GM19452 (cell line): ENCODE data around the gene CRMP1.

ENCODE experiments used
- ATAC-seq: cut with Tn5 transposase; IDR thresholded peaks from one replicate; pipeline ENCODE4 v1.9.1; 2021; ENCODE audit not compliant: unreplicated experiment

The CRMP1 gene

GRCh38 chr4:5893004-5893580, at the start of gene CRMP1:
TSS of gene CRMP1 (minus strand) at chr4:5893086. CDS start at chr4:5892969, 117 bp downstream.
- ATAC-seq: no peak

- no peak for ATAC-seq
Observed at GRCh38 chr4:5941601-5942000, 48.7 kb upstream of the CRMP1 start.

- no peak for ATAC-seq
Observed at GRCh38 chr4:5940470-5941203, 47.8 kb upstream of the CRMP1 start.

- no peak for ATAC-seq
Observed at GRCh38 chr4:5933996-5934831, 41.3 kb upstream of the CRMP1 start.

GRCh38 chr4:5933116-5933515, 40.2 kb upstream of the CRMP1 start:
- no peak for ATAC-seq

GRCh38 chr4:5932035-5932568, 39.2 kb upstream of the CRMP1 start:
- no peak for ATAC-seq

- no peak for ATAC-seq
Observed at GRCh38 chr4:5931526-5931925, 38.6 kb upstream of the CRMP1 start.

GRCh38 chr4:5930876-5931275, 38.0 kb upstream of the CRMP1 start:
- no peak for ATAC-seq

GRCh38 chr4:5930456-5930855, 37.6 kb upstream of the CRMP1 start:
- ATAC-seq: no peak

- no peak for ATAC-seq
Observed at GRCh38 chr4:5928844-5929420, 36.0 kb upstream of the CRMP1 start.

- no peak for ATAC-seq
Observed at GRCh38 chr4:5928274-5928673, 35.4 kb upstream of the CRMP1 start.

GRCh38 chr4:5927747-5928146, 34.9 kb upstream of the CRMP1 start:
- ATAC-seq: no peak

- no peak for ATAC-seq
Observed at GRCh38 chr4:5927116-5927515, 34.2 kb upstream of the CRMP1 start.

- no peak for ATAC-seq
Observed at GRCh38 chr4:5926598-5926997, 33.7 kb upstream of the CRMP1 start.

- ATAC-seq: no peak
Observed at GRCh38 chr4:5925419-5926200, 32.7 kb upstream of the CRMP1 start.

- ATAC-seq: no peak
Observed at GRCh38 chr4:5924461-5925125, 31.7 kb upstream of the CRMP1 start.

- no peak for ATAC-seq
Observed at GRCh38 chr4:5923376-5923775, 30.5 kb upstream of the CRMP1 start.

- no peak for ATAC-seq
Observed at GRCh38 chr4:5922556-5922955, 29.7 kb upstream of the CRMP1 start.

- ATAC-seq: no peak
Observed at GRCh38 chr4:5921981-5922380, 29.1 kb upstream of the CRMP1 start.
